ENCODE data around the gene KCNQ5. TPM values are rescaled to one million over a fixed set of nuclear protein-coding genes. Genes with fewer than 3 reads are reported as not detected.
"Not testable (repeated sequence)": the region's sequence is repeated elsewhere in the genome, so short reads cannot be mapped to it uniquely, and the experiment has no call there.

The KCNQ5 gene
- total RNA-seq, 4 donors from 2014 or later = 0.96 to 3.4 (median 1.5) TPM

GRCh38 chr6:72974276-72974675, 352.4 kb downstream of the KCNQ5 start:
- peak overlapping the region in 1 of 4 donors; percentile 59 for H3K27ac ChIP-seq
- H3K27me3 ChIP-seq = no peaks in the 10 kb centered on the region
- H3K4me1 ChIP-seq = peaks cover 0 to 21% (median 5%) of the 10 kb centered on the region in 3 donors
- no peak overlapping the region for H3K4me3 ChIP-seq
- 36 to 45% methylated on average over 2 of the region's 2 CpGs for WGBS, 2 donors (ENCODE audit: low coverage in 1 of 2)
- TF ChIP-seq EP300 (IDR thresholded peaks at IDR 0.05) (no peak), POLR2A (IDR thresholded peaks at IDR 0.05) (no peak), POLR2AphosphoS5 (IDR thresholded peaks at IDR 0.05) (no peak)
- TF ChIP-seq, protein P1, sequence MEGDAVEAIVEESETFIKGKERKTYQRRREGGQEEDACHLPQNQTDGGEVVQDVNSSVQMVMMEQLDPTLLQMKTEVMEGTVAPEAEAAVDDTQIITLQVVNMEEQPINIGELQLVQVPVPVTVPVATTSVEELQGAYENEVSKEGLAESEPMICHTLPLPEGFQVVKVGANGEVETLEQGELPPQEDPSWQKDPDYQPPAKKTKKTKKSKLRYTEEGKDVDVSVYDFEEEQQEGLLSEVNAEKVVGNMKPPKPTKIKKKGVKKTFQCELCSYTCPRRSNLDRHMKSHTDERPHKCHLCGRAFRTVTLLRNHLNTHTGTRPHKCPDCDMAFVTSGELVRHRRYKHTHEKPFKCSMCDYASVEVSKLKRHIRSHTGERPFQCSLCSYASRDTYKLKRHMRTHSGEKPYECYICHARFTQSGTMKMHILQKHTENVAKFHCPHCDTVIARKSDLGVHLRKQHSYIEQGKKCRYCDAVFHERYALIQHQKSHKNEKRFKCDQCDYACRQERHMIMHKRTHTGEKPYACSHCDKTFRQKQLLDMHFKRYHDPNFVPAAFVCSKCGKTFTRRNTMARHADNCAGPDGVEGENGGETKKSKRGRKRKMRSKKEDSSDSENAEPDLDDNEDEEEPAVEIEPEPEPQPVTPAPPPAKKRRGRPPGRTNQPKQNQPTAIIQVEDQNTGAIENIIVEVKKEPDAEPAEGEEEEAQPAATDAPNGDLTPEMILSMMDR (IDR thresholded peaks at IDR 0.05) = no peak
- no peaks in the 10 kb centered on the region for H3K9me3 ChIP-seq
- no peak for ATAC-seq
- no peaks in the 10 kb centered on the region for H3K36me3 ChIP-seq

DNA sequence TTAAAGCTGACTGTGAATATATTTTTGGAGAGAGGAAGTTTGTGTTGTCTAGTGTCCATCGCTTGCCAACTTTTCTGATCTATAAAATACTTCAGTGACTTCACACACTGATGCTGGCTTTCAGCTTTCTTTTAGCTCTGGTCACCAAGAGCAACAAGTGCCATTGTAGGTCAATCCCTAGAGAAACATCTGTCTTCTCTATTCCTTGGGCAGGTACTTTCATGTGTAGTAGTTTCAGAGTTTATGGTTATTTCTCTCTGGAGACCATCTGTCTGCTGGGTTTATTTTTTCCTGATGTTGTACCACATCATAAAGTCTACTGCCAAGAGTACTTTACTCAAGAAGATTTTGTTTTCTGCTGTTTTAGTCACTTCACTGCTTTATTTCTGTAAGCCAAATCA, 353.5 kb downstream of the KCNQ5 start:
- no peak for ATAC-seq
- Histone ChIP-seq H3K4me3 (no peak overlapping the region), H3K27ac (peak overlapping the region in 3 of 4 donors; percentile 51 to 59 (median 53)), H3K36me3 (no peaks in the 10 kb centered on the region), H3K27me3 (no peaks in the 10 kb centered on the region), H3K9me3 (no peaks in the 10 kb centered on the region), H3K4me1 (peaks cover 0 to 21% (median 5%) of the 10 kb centered on the region in 3 donors)
- WGBS, 2 donors (ENCODE audit: low coverage in 1 of 2) = 44 to 71% methylated on average over 1 of the region's 1 CpG
- TF ChIP-seq EP300 (IDR thresholded peaks at IDR 0.05) = no peak
- TF ChIP-seq POLR2A (IDR thresholded peaks at IDR 0.05) = no peak
- TF ChIP-seq POLR2AphosphoS5 (IDR thresholded peaks at IDR 0.05) = no peak
- TF ChIP-seq, protein P1 (IDR thresholded peaks at IDR 0.05) = no peak

DNA sequence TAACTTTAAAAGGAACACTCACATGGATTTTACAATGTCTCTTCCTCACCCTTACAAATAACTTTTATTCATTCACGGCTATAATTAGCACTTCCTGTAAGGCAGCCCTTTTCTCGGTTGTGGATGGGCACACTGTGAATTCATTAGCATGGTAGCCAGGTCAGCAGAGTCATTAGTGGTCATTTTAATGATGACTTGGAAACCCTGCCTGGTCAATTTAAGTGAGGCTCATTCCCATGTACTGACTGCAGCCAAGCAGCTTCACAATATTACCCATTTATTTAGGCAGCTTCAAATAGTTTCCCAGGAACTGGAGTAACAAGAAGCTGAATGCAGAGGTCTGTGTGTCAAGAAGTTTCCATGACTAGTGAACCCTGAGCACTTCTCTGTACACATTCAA, 354.6 kb downstream of the KCNQ5 start:
- ATAC-seq = no peak
- Histone ChIP-seq H3K4me1 (peaks cover 0 to 21% (median 5%) of the 10 kb centered on the region in 3 donors), H3K9me3 (no peaks in the 10 kb centered on the region), H3K27ac (peak overlapping the region; percentile 11 to 59 (median 42)), H3K36me3 (no peaks in the 10 kb centered on the region), H3K27me3 (no peaks in the 10 kb centered on the region), H3K4me3 (no peak overlapping the region)
- WGBS, 2 donors (ENCODE audit: low coverage in 1 of 2) = 0% methylated on average over 2 of the region's 2 CpGs
- TF ChIP-seq POLR2AphosphoS5 (IDR thresholded peaks at IDR 0.05) = no peak
- TF ChIP-seq EP300 (IDR thresholded peaks at IDR 0.05) = no peak
- TF ChIP-seq, protein P1 (IDR thresholded peaks at IDR 0.05) = no peak
- no peak for TF ChIP-seq POLR2A (IDR thresholded peaks at IDR 0.05)

GRCh38 chr6:72977114-72977513, 355.2 kb downstream of the KCNQ5 start:
- 50% methylated on average over 1 of the region's 1 CpG; no CpG with 5 or more reads in 1 of the 2 donors for WGBS, 2 donors (ENCODE audit: low coverage in 1 of 2)
- Histone ChIP-seq H3K27ac (peak overlapping the region in 2 of 4 donors; percentile 51 to 59), H3K36me3 (no peaks in the 10 kb centered on the region), H3K4me1 (peaks cover 0 to 21% (median 5%) of the 10 kb centered on the region in 3 donors), H3K4me3 (no peak overlapping the region), H3K27me3 (no peaks in the 10 kb centered on the region), H3K9me3 (no peaks in the 10 kb centered on the region)
- TF ChIP-seq EP300 (IDR thresholded peaks at IDR 0.05) (no peak), POLR2AphosphoS5 (IDR thresholded peaks at IDR 0.05) (no peak), POLR2A (IDR thresholded peaks at IDR 0.05) (no peak)
- TF ChIP-seq, protein P1 (IDR thresholded peaks at IDR 0.05) = no peak
- ATAC-seq = no peak

GRCh38 chr6:72978808-72979207, 356.9 kb downstream of the KCNQ5 start:
- ATAC-seq, H3K36me3 ChIP-seq, H3K4me3 ChIP-seq, H3K27me3 ChIP-seq, H3K27ac ChIP-seq, H3K9me3 ChIP-seq: not testable (repeated sequence)
- H3K4me1 ChIP-seq = peaks cover 0 to 21% (median 5%) of the 10 kb centered on the region in 3 donors
- 92 to 94% methylated on average over 2 to 3 of the region's 3 CpGs for WGBS, 2 donors (ENCODE audit: low coverage in 1 of 2)

GRCh38 chr6:72984189-72984831, 362.4 kb downstream of the KCNQ5 start:
- not testable (repeated sequence) for ATAC-seq, H3K27me3 ChIP-seq, H3K4me3 ChIP-seq, H3K9me3 ChIP-seq, H3K4me1 ChIP-seq, H3K27ac ChIP-seq, H3K36me3 ChIP-seq
- 100% methylated on average over 1 of the region's 13 CpGs; no CpG with 5 or more reads in 1 of the 2 donors for WGBS, 2 donors (ENCODE audit: low coverage in 1 of 2)
